HL-60 (cell line): ENCODE measurements around the gene ADH7.

Experiments
- DNase-seq, 2 experiments: peaks; one replicate each; pipeline ENCODE4 v3.0.0-alpha.2; 2010 to 2020; ENCODE audit warnings: low read depth in 1 of 2, low spot score in 1 of 2
- H3K27ac ChIP-seq: fragments of 250-450 bp; sonication (Bioruptor Pico); replicated peaks from 2 replicates; pipeline ENCODE4 v1.5.1; 2020; ENCODE audit warnings: mild to moderate bottlenecking, moderate library complexity
- H3K27me3 ChIP-seq: fragments of 250-450 bp; sonication (Bioruptor Pico); 2 replicates; pipeline ENCODE4 v1.5.1; 2021; ENCODE audit warnings: mild to moderate bottlenecking, moderate library complexity; ENCODE audit not compliant: insufficient read depth, poor library complexity, severe bottlenecking
- H3K4me3 ChIP-seq: replicated peaks from 2 replicates; pipeline ENCODE4 v1.5.1; 2011; ENCODE audit warnings: mild to moderate bottlenecking, control low read depth, low read length; ENCODE audit not compliant: insufficient read depth
- GABPA ChIP-seq: IDR thresholded peaks from 2 replicates; pipeline ENCODE4 v1.6.1; 2012; ENCODE audit warnings: low read depth
- POLR2AphosphoS5 ChIP-seq: IDR thresholded peaks from 2 replicates; pipeline ENCODE4 v1.6.1; 2012; ENCODE audit warnings: low read depth
- SPI1 ChIP-seq: IDR thresholded peaks from 2 replicates; pipeline ENCODE4 v1.6.1; 2012; ENCODE audit warnings: low read depth, mild to moderate bottlenecking, borderline replicate concordance
- TF ChIP-seq, protein P1 (sequence below): IDR thresholded peaks from 2 replicates; pipeline ENCODE4 v1.6.1; 2012; ENCODE audit warnings: low read depth; ENCODE audit not compliant: insufficient replicate concordance
- TF ChIP-seq, protein P2 (sequence below): IDR thresholded peaks from one replicate; pipeline ENCODE4 v1.5.1; 2011; ENCODE audit warnings: low read length, control low read depth, inconsistent platforms; ENCODE audit not compliant: insufficient read depth

The ADH7 gene

DNA sequence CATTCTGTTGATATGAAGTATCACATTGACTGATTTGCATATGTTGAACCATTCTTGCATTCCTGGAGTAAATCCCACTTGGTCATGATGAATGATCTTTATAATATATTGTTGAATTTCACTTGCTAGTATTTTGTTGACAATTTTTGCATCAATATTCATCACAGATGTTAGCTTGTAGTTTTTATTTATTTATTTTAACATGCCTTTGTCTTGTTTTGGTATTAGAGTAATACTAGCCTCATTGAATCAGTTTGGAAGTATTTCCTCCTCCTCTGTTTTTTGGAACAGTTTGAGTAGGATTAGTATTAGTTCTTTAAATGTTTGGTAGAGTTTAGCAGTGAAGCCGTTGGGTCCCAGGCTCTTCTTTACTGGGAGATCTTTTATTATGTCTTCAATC is 68.7 kb downstream of the ADH7 start:
- TF ChIP-seq, protein P1, sequence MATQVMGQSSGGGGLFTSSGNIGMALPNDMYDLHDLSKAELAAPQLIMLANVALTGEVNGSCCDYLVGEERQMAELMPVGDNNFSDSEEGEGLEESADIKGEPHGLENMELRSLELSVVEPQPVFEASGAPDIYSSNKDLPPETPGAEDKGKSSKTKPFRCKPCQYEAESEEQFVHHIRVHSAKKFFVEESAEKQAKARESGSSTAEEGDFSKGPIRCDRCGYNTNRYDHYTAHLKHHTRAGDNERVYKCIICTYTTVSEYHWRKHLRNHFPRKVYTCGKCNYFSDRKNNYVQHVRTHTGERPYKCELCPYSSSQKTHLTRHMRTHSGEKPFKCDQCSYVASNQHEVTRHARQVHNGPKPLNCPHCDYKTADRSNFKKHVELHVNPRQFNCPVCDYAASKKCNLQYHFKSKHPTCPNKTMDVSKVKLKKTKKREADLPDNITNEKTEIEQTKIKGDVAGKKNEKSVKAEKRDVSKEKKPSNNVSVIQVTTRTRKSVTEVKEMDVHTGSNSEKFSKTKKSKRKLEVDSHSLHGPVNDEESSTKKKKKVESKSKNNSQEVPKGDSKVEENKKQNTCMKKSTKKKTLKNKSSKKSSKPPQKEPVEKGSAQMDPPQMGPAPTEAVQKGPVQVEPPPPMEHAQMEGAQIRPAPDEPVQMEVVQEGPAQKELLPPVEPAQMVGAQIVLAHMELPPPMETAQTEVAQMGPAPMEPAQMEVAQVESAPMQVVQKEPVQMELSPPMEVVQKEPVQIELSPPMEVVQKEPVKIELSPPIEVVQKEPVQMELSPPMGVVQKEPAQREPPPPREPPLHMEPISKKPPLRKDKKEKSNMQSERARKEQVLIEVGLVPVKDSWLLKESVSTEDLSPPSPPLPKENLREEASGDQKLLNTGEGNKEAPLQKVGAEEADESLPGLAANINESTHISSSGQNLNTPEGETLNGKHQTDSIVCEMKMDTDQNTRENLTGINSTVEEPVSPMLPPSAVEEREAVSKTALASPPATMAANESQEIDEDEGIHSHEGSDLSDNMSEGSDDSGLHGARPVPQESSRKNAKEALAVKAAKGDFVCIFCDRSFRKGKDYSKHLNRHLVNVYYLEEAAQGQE: no peak
- TF ChIP-seq POLR2AphosphoS5 (no peak), GABPA (no peak), SPI1 (no peak)
- TF ChIP-seq, protein P2, sequence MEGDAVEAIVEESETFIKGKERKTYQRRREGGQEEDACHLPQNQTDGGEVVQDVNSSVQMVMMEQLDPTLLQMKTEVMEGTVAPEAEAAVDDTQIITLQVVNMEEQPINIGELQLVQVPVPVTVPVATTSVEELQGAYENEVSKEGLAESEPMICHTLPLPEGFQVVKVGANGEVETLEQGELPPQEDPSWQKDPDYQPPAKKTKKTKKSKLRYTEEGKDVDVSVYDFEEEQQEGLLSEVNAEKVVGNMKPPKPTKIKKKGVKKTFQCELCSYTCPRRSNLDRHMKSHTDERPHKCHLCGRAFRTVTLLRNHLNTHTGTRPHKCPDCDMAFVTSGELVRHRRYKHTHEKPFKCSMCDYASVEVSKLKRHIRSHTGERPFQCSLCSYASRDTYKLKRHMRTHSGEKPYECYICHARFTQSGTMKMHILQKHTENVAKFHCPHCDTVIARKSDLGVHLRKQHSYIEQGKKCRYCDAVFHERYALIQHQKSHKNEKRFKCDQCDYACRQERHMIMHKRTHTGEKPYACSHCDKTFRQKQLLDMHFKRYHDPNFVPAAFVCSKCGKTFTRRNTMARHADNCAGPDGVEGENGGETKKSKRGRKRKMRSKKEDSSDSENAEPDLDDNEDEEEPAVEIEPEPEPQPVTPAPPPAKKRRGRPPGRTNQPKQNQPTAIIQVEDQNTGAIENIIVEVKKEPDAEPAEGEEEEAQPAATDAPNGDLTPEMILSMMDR: no peak
- no peak for DNase-seq

DNA sequence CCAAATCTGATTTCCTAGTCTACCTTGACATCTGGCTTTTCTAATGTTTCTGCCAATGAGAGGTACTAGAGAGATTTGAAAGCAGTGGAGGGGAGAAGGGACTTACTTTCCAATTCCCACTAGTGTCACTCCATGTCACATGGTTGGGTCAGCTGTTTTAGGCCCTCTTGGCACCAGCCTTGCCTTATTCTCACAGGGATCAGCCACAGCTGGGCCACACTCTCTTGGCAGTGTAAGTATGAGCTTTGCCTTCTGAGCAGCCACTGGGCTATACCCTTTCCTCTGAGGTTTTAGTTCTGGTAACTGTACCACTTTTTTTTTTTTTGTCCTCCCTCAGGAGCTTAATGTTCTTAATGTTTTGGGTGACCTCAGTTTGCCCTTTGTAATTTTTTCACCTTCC is 72.4 kb downstream of the ADH7 start:
- DNase-seq: no peak

More for the DNA sequence above, 68.7 kb downstream of the ADH7 start:
- H3K4me3 ChIP-seq: no peak overlapping the region
- H3K27me3 ChIP-seq: no peaks in the 10 kb centered on the region
- H3K27ac ChIP-seq: no peak overlapping the region

More for the DNA sequence above, 72.4 kb downstream of the ADH7 start:
- TF ChIP-seq GABPA (no peak), POLR2AphosphoS5 (no peak), SPI1 (no peak)
- TF ChIP-seq, protein P1: no peak
- TF ChIP-seq, protein P2: no peak
- Histone ChIP-seq H3K4me3 (no peak overlapping the region), H3K27me3 (no peaks in the 10 kb centered on the region), H3K27ac (no peak overlapping the region)
